Endothelial cell (in vitro differentiated cells): Measurements from ENCODE around the gene CMSS1. TPM values are rescaled to one million over a fixed set of nuclear protein-coding genes. Genes with fewer than 3 reads are reported as not detected.

Experiments
- DNase-seq: peaks from one replicate; pipeline ENCODE4 v3.0.0; 2021; ENCODE audit warnings: low spot score
- H3K27ac Mint-ChIP-seq: one replicate; pipeline ENCODE4 v1.8.0; 2021; ENCODE audit warnings: mixed read lengths, inconsistent platforms; ENCODE audit not compliant: unreplicated experiment
- H3K27me3 Mint-ChIP-seq: one replicate; pipeline ENCODE4 v1.8.0; 2021; ENCODE audit warnings: mild to moderate bottlenecking, moderate library complexity, mixed read lengths, inconsistent platforms; ENCODE audit not compliant: unreplicated experiment
- H3K36me3 Mint-ChIP-seq: one replicate; pipeline ENCODE4 v1.8.0; 2021; ENCODE audit warnings: mild to moderate bottlenecking, low read depth, mixed read lengths, inconsistent platforms; ENCODE audit not compliant: unreplicated experiment
- H3K4me1 Mint-ChIP-seq: one replicate; pipeline ENCODE4 v1.8.0; 2021; ENCODE audit warnings: mild to moderate bottlenecking, mixed read lengths, inconsistent platforms; ENCODE audit not compliant: unreplicated experiment
- H3K4me3 Mint-ChIP-seq: one replicate; pipeline ENCODE4 v1.8.0; 2021; ENCODE audit warnings: mild to moderate bottlenecking, mixed read lengths, inconsistent platforms; ENCODE audit not compliant: unreplicated experiment
- H3K9me3 Mint-ChIP-seq: one replicate; pipeline ENCODE4 v1.8.0; 2021; ENCODE audit warnings: mixed read lengths, inconsistent platforms; ENCODE audit not compliant: unreplicated experiment
- CTCF ChIP-seq: fragments of 200-600 bp; sonication (generic); IDR thresholded peaks from one replicate; pipeline ENCODE4 v1.5.0; 2021; ENCODE audit warnings: antibody characterized with exemption; ENCODE audit not compliant: unreplicated experiment
- total RNA-seq: library from RNA; stranded (reverse); fragmentation: NEBNext Ultra II Directional; extraction: Animal tissue kit (Norgen Biotek cat#: 25700); gene quantifications from one replicate; pipeline ENCODE4 v1.2.1, GENCODE V29; 2021; ENCODE audit not compliant: unreplicated experiment

CMSS1 gene
- total RNA-seq, 1 donor from 2014 or later, result 25.8 TPM

- H3K4me3 Mint-ChIP-seq, result no peak overlapping the region
- H3K9me3 Mint-ChIP-seq, result no peaks in the 10 kb centered on the region
- H3K27me3 Mint-ChIP-seq, result no peaks in the 10 kb centered on the region
- TF ChIP-seq CTCF, result no peak
- H3K27ac Mint-ChIP-seq, result no peak overlapping the region
- no peaks in the 10 kb centered on the region for H3K4me1 Mint-ChIP-seq
- H3K36me3 Mint-ChIP-seq, result peaks cover 3% of the 10 kb centered on the region
- no peak for DNase-seq
These were observed 319.3 kb downstream of the CMSS1 start for GRCh38 chr3:100136921-100137320.

GRCh38 chr3:100140976-100141375 is 323.3 kb downstream of the CMSS1 start:
- H3K27ac Mint-ChIP-seq, result no peak overlapping the region
- no peaks in the 10 kb centered on the region for H3K4me1 Mint-ChIP-seq
- peaks cover 20% of the 10 kb centered on the region for H3K36me3 Mint-ChIP-seq
- no peak for TF ChIP-seq CTCF
- no peak for DNase-seq
- no peak overlapping the region for H3K4me3 Mint-ChIP-seq
- H3K27me3 Mint-ChIP-seq, result no peaks in the 10 kb centered on the region
- no peaks in the 10 kb centered on the region for H3K9me3 Mint-ChIP-seq

- Mint-ChIP-seq H3K4me1 (no peaks in the 10 kb centered on the region), H3K27ac (no peak overlapping the region), H3K9me3 (no peaks in the 10 kb centered on the region), H3K4me3 (no peak overlapping the region), H3K27me3 (no peaks in the 10 kb centered on the region), H3K36me3 (peaks cover 20% of the 10 kb centered on the region)
- no peak for DNase-seq
- TF ChIP-seq CTCF, result no peak
These were observed 323.9 kb downstream of the CMSS1 start for GRCh38 chr3:100141586-100141985.

GRCh38 chr3:100144255-100144866 is 326.7 kb downstream of the CMSS1 start:
- peaks cover 17% of the 10 kb centered on the region for H3K36me3 Mint-ChIP-seq

More at GRCh38 chr3:100144255-100144866, 326.7 kb downstream of the CMSS1 start:
- no peak for DNase-seq
- TF ChIP-seq CTCF, result no peak
- Mint-ChIP-seq H3K9me3 (no peaks in the 10 kb centered on the region), H3K4me3 (no peak overlapping the region), H3K27me3 (no peaks in the 10 kb centered on the region), H3K4me1 (no peaks in the 10 kb centered on the region), H3K27ac (no peak overlapping the region)
